ENCODE results near the gene TOR2A.

The TOR2A gene

DNA sequence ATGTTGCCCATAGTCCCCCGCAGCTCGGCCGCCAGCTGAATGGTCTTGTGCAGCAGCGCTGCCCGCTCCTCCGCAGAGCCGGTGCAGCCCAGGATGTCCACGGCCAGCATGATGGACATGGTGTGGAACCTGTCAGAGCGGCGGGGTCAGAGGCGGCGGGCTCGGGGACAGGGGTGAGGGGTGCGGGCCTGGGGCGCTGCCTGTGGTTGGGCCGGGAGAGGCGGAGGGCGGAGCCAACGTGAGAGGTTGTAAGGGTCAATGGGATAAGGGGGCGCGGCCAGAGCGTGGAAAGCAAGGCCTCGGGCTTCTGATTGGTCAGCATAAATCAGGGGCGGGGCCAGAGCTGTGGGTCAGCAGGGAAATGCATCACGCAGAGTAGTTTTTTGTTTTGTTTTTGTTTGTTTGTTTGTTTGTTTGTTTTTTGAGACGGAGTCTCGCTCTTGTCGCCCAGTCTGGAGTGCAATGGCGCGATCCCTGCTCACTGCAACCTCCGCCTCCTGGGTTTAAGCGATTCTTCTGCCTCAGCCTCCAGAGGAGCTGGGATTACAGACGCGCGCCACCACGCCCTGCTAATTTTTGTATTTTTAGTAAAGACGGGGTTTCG is 6.8 kb upstream of the TOR2A start:
- DNase-seq: no peak

GRCh38 chr9:127739614-127740330 is 4.7 kb upstream of the TOR2A start:
- DNase-seq: no peak

DNA sequence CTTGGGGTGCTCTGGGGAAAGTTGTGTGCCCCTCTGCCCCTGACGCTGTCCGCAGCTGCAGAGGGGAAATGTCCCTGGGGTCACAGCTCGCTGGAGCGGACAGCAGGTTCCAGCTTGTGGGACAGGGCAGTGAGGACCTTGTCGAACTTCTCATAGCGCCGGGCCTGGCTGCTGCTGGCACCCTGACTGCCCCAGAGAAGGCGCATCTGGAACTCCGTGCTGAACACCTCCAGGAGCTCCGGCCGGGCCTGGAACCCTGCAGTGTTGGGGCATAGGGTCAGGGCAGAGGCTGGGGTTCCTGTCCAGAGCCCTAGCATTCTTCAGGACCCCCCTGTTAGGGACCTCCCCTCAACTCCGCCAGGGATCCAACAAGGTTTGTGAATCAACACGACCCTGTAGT is 3.6 kb upstream of the TOR2A start:
- no peak for DNase-seq

DNA sequence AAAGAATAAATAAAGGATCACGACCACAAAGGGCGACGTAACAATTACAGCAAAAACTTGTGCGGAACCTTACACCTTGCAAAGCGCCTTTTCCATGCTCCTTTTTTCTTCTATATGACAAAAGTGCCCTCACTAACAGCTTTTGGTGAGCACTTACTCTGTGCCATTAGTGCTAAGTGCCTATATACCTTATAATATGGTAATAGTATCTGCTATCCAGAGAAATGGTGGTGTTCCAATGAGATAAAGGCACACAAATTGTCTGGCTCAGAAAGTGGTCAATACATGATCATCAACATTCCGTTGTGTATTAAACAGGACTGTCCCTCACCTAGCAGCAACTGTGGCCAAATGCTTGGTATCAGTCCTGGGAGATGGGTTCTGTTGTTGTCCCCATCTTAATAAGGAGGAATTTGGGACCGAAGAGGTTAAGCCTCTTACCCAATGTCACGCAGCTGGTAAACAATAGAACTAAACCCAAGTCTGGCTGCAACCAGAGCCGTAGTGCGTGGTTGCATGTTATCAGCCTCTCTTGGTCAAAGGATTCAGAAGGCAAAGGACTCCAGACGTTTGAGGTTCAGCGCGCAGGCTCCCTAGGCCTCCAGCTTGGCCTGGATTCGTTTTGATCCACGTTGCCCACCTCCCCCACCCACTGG is 564 bp upstream of the TOR2A start:
- DNase-seq: no peak

- peak; percentile 60 for DNase-seq
These were observed 797 bp downstream of the TOR2A start for GRCh38 chr9:127734247-127734746.

GRCh38 chr9:127733614-127734013 is 1.5 kb downstream of the TOR2A start:
- no peak for DNase-seq

DNA sequence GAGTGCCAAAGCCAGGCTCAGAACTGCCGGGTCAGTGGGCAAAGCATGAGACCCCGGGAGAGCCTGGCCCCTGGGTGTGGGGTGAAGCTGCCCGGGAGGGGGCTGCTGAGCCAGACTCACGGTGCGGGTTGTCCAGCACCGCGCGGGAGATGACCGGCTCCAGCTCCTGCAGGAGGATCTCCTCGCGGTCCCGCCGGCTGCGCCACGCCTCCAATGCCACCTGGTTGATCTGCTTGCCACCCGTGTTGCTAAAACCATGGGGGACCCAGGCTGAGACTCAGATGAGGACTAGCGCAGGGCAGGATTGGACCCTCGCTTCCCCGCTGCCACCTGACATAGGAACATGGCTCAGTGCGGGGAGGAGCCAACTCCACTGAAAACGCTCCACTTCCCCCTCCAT is 2.6 kb downstream of the TOR2A start:
- no peak for DNase-seq

GRCh38 chr9:127731938-127732337 is 3.2 kb downstream of the TOR2A start:
- no peak for DNase-seq

GRCh38 chr9:127730799-127731410 is 4.2 kb downstream of the TOR2A start:
- DNase-seq: no peak

DNA sequence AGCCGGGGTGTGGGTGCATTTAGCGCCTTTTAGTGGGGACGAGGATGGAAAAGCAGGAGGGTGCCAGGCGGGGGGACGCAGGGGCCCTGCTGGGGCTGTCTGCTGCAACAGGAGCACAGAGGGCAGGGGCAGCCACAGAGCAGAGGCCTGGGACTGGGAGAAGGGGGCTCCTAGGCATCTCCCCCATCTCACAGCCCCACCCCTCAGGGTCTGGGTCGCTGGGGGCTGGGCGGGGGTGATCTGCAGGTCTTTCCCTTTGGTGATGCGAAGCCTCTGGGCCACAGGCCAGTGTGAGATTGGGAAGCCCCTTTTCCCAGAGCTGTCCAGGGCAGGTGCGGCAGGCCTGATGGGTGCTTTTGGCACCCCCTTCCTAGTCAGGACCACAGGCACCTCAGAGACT is 4.8 kb downstream of the TOR2A start:
- DNase-seq: no peak

DNA sequence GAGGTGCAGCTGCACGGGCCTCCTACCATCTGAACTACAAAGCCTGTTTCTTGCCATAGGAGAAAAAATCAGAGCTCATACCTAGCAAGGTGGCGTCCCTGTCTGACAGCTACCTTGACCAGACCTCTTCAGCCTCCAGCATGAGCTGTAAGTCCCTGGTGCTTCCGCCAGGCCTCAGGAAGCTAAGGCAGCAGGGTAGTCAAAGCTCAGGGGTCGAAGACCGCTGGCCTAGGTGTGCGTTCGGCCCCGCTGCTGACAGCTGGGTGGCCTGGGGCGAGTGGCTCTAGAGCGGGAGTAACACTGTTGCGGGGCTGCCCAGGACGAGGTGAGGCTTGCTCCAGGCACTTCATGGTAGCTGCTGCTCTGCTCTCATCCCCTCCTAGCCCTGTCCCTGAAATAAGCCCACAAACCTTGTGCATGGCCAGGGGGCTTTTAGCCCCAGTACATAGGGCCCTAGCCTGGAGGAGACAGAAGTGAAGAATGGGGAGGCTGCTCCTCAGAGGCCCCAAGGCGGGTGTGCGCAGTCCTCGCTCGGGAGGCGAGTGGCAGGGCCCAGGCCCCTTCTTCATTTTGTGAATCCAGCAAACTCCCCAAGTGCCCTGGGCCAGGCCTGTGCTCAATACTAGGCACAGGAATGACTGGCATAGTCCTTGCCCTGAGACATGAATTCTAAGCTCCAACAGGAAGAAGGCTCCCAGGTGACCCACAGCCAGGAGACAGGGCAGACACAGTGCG is 5.4 kb downstream of the TOR2A start:
- no peak for DNase-seq

DNA sequence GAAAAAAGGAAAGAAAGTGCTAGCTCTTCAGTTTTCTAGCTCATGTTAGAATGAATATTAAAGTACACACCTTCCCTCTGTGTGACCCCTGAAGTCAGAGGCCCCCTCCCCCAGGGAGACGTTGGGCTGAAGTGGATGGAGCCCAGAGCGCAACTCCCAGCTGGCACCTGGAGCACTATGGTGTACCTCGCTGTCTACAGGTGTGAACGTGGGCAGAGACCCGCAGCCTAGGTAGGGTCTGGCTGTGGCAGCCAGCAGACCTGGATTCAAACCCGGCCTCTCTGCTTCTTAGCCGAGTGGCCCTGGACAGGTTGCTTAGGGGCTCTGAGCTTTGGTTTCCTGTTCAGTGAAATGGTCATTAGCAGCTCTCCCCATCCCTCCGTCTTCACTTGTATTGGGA is 6.3 kb downstream of the TOR2A start:
- DNase-seq: no peak

DNA sequence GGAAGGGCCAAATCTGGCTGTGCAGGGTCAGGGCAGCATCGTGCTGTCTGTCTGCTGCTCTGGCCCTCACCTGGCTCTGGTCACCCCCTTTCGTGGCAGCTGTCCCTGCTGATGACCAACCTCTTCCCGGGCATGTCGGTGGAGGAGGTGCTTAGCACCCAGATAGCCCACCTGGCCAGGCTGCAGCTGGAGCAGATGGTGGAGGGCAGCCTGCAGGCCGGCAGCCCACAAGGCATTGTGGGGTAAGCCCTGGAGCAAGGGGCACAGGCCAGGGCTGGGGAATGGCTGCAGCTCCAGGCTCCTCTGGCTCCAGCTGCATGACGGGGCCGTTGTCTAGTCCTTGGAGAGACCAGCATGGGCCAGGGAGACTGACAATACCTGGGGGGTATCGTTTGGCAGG is 8.2 kb downstream of the TOR2A start:
- DNase-seq: no peak

DNA sequence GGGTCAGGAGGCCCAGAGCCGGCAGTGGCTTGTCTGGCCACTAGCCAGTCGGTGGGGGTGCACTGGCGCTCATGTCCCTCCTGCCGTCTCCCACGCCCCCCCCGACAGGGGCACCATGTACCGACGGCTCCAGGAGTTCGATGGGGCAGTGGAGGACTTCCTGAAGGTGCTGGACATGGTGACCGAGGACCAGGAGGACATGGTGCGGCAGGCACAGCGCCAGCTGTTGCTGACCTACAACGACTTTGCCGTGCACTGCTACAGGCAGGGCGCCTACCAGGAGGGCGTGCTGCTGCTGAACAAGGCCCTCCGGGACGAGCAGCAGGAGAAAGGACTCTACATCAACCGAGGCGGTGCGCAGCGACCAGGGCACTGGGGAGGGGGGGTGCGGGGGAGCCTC is 11.1 kb downstream of the TOR2A start:
- no peak for DNase-seq

GRCh38 chr9:127723444-127723843 is 11.7 kb downstream of the TOR2A start:
- DNase-seq: no peak

- DNase-seq: no peak
These were observed 12.1 kb downstream of the TOR2A start for GRCh38 chr9:127723013-127723412.

GRCh38 chr9:127722055-127722745 is 12.9 kb downstream of the TOR2A start:
- DNase-seq: no peak

GRCh38 chr9:127721391-127721821 is 13.7 kb downstream of the TOR2A start:
- DNase-seq: no peak

- DNase-seq: no peak
These were observed 14.2 kb downstream of the TOR2A start for GRCh38 chr9:127720865-127721227.

GRCh38 chr9:127720031-127720864 is 14.8 kb downstream of the TOR2A start:
- DNase-seq: no peak

GRCh38 chr9:127717766-127718165 is 17.3 kb downstream of the TOR2A start:
- DNase-seq: no peak

GRCh38 chr9:127716412-127716811 is 18.7 kb downstream of the TOR2A start:
- no peak for DNase-seq

Data from amniotic stem cell (primary cell).